Body of pancreas (tissue), 4 donors: ENCODE measurements around the gene MET.

Source experiments
- POLR2A ChIP-seq, 3 donors: fragments of 450-650 bp; IDR thresholded peaks; one replicate each; pipeline ENCODE4 v1.6.1; 2016; ENCODE audit warnings: antibody characterized with exemption in 3 of 3, mild to moderate bottlenecking in 2 of 3
- TF ChIP-seq, protein P1 (sequence below), 7 experiments: fragments of 450-650 bp in 4 of 7; fragments of 200-600 bp in 3 of 7; sonication (generic) in 3 of 7; IDR thresholded peaks; one replicate each; pipeline ENCODE4 v1.5.1; 2016 to 2019; ENCODE audit warnings: antibody characterized with exemption in 7 of 7

DNA sequence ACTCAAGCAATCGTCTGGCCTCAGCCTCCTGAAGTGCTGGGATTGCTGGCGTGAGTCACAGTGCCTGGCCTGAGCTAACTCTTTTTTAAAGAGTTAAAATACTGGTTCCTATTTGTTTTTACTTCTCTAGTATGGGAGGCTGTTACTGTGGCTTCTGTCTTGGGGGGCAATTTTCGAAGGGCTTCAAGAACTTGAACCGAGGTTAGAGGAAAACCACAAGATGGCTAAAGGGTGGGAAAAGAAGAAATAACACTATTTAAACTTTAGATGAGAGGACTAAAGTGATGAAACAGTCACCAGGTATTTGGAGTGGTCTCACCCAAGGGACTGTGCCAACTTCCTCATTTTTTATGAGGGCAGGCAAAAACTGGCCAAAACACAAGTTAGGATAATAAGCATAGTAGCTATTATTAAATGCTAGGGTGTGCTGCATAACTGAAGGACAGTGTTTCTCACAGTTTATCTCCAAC, 17.8 kb downstream of the MET start:
- TF ChIP-seq, protein P1, sequence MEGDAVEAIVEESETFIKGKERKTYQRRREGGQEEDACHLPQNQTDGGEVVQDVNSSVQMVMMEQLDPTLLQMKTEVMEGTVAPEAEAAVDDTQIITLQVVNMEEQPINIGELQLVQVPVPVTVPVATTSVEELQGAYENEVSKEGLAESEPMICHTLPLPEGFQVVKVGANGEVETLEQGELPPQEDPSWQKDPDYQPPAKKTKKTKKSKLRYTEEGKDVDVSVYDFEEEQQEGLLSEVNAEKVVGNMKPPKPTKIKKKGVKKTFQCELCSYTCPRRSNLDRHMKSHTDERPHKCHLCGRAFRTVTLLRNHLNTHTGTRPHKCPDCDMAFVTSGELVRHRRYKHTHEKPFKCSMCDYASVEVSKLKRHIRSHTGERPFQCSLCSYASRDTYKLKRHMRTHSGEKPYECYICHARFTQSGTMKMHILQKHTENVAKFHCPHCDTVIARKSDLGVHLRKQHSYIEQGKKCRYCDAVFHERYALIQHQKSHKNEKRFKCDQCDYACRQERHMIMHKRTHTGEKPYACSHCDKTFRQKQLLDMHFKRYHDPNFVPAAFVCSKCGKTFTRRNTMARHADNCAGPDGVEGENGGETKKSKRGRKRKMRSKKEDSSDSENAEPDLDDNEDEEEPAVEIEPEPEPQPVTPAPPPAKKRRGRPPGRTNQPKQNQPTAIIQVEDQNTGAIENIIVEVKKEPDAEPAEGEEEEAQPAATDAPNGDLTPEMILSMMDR (IDR thresholded peaks at IDR 0.05): no peak
- TF ChIP-seq POLR2A (IDR thresholded peaks at IDR 0.05): no peak
